Measurements from ENCODE around the gene ATP6V0A1.
"Not testable (repeated sequence)": the region's sequence is repeated elsewhere in the genome, so short reads cannot be mapped to it uniquely, and the experiment has no call there.

Gene ATP6V0A1

GRCh38 chr17:42458497-42459255 lies at the start of gene ATP6V0A1:
ATP6V0A1 (plus strand) TSS chr17:42458878; CDS start chr17:42460895, 2,017 bp downstream.
- DNase-seq (ENCODE audit: low read depth in 1 of 2, low spot score in 1 of 2), result peak; percentile 76 to 85

GRCh38 chr17:42409523-42410318 lies 49.0 kb upstream of the ATP6V0A1 start:
- DNase-seq (ENCODE audit: low read depth in 1 of 2, low spot score in 1 of 2), result no peak

- DNase-seq (ENCODE audit: low read depth in 1 of 2, low spot score in 1 of 2), result no peak
Measured at GRCh38 chr17:42410319-42410685, 48.4 kb upstream of the ATP6V0A1 start.

- no peak for DNase-seq (ENCODE audit: low read depth in 1 of 2, low spot score in 1 of 2)
Measured at GRCh38 chr17:42411361-42411760, 47.3 kb upstream of the ATP6V0A1 start.

- DNase-seq (ENCODE audit: low read depth in 1 of 2, low spot score in 1 of 2), result no peak
Measured at GRCh38 chr17:42411905-42412679, 46.6 kb upstream of the ATP6V0A1 start.

GRCh38 chr17:42413464-42414040 lies 45.1 kb upstream of the ATP6V0A1 start:
- no peak for DNase-seq (ENCODE audit: low read depth in 1 of 2, low spot score in 1 of 2)

- peak in 1 of 2 donors; percentile 52 for DNase-seq (ENCODE audit: low read depth in 1 of 2, low spot score in 1 of 2)
Measured at GRCh38 chr17:42414704-42415409, 43.8 kb upstream of the ATP6V0A1 start.

GRCh38 chr17:42417981-42418380 lies 40.7 kb upstream of the ATP6V0A1 start:
- DNase-seq (ENCODE audit: low read depth in 1 of 2, low spot score in 1 of 2), result not testable (repeated sequence)

GRCh38 chr17:42421136-42421506 lies 37.6 kb upstream of the ATP6V0A1 start:
- DNase-seq (ENCODE audit: low read depth in 1 of 2, low spot score in 1 of 2), result no peak

- no peak for DNase-seq (ENCODE audit: low read depth in 1 of 2, low spot score in 1 of 2)
Measured at GRCh38 chr17:42421507-42422338, 37.0 kb upstream of the ATP6V0A1 start.

GRCh38 chr17:42422412-42422957 lies 36.2 kb upstream of the ATP6V0A1 start:
- no peak for DNase-seq (ENCODE audit: low read depth in 1 of 2, low spot score in 1 of 2)

- DNase-seq (ENCODE audit: low read depth in 1 of 2, low spot score in 1 of 2), result no peak
Measured at GRCh38 chr17:42422958-42423712, 35.5 kb upstream of the ATP6V0A1 start, which contains the start of gene CAVIN1. CAVIN1 (minus strand) TSS chr17:42423256; CDS start chr17:42423097, 159 bp downstream.

- DNase-seq (ENCODE audit: low read depth in 1 of 2, low spot score in 1 of 2), result no peak
Measured at GRCh38 chr17:42423766-42424165, 34.9 kb upstream of the ATP6V0A1 start.

GRCh38 chr17:42424991-42425610 lies 33.6 kb upstream of the ATP6V0A1 start:
- no peak for DNase-seq (ENCODE audit: low read depth in 1 of 2, low spot score in 1 of 2)

- DNase-seq (ENCODE audit: low read depth in 1 of 2, low spot score in 1 of 2), result peak in 1 of 2 donors; percentile 25
Measured at GRCh38 chr17:42428141-42428944, 30.3 kb upstream of the ATP6V0A1 start.

GRCh38 chr17:42429726-42430447 lies 28.8 kb upstream of the ATP6V0A1 start:
- no peak for DNase-seq (ENCODE audit: low read depth in 1 of 2, low spot score in 1 of 2)

GRCh38 chr17:42431758-42432161 lies 26.9 kb upstream of the ATP6V0A1 start:
- no peak for DNase-seq (ENCODE audit: low read depth in 1 of 2, low spot score in 1 of 2)

Measured in activated CD4-positive, alpha-beta T cell treated with anti-CD3 and anti-CD28 coated beads, Interleukin-2, amount 50 U/mL, for 24 hours (primary cell).